Measurements from ENCODE around the gene TTC29.
A peak's percentile ranks its signal among the peaks of the same experiment; 100 is the strongest.

The TTC29 gene

GRCh38 chr4:146927695-146928094, 18.0 kb downstream of the TTC29 start:
- Histone ChIP-seq H3K14ac (ENCODE audit: low read length in 2 of 2) (no peak overlapping the region), H2BK5ac (ENCODE audit: low read depth, low read length, poor library complexity, severe bottlenecking) (no peak overlapping the region), H4K8ac (ENCODE audit: low read length) (no peak overlapping the region), H2AFZ (ENCODE audit: low read depth, low read length) (no peak overlapping the region), H3K4me1 (ENCODE audit: control insufficient read depth, insufficient read depth, low read depth, low read length) (no peaks in the 10 kb centered on the region), H3K9ac (ENCODE audit: low read length) (no peak overlapping the region), H2BK15ac (ENCODE audit: low read depth, poor library complexity, severe bottlenecking) (no peak overlapping the region), H2BK12ac (ENCODE audit: low read length in 2 of 2) (no peak overlapping the region), H3K23ac (ENCODE audit: low read length in 2 of 2) (no peak overlapping the region), H3K27ac (ENCODE audit: low read length, poor library complexity, severe bottlenecking) (no peak overlapping the region), H3K18ac (ENCODE audit: low read depth in 1 of 2, low read length in 2 of 2) (no peak overlapping the region), H4K91ac (ENCODE audit: low read length) (no peak overlapping the region), H3K4me2 (ENCODE audit: low read length, poor library complexity, severe bottlenecking) (no peak overlapping the region), H3K4ac (ENCODE audit: low read depth in 1 of 2, low read length in 2 of 2) (no peak overlapping the region), H3K36me3 (ENCODE audit: control insufficient read depth in 1 of 2, insufficient read depth in 2 of 2, low read depth in 1 of 2, low read length in 2 of 2) (no peaks in the 10 kb centered on the region), H2BK120ac (ENCODE audit: low read depth, low read length) (no peak overlapping the region), H3K9me3 (ENCODE audit: control insufficient read depth, low read length) (no peaks in the 10 kb centered on the region), H3K27me3 (ENCODE audit: control insufficient read depth in 1 of 2, insufficient read depth in 1 of 2, low read length in 2 of 2) (no peaks in the 10 kb centered on the region), H3K79me1 (replicated peaks; ENCODE audit: low read length, poor library complexity, severe bottlenecking) (no peaks in the 10 kb centered on the region), H2AK5ac (ENCODE audit: low read length, severe bottlenecking) (no peak overlapping the region), H3K4me3 (ENCODE audit: insufficient read depth in 1 of 2, low read depth in 1 of 2, low read length in 2 of 2) (no peak overlapping the region)
- 53% methylated on average over 2 of the region's 2 CpGs for WGBS
- peak; percentile 63 for DNase-seq

- Histone ChIP-seq H3K4me2 (ENCODE audit: low read length, poor library complexity, severe bottlenecking) (no peak overlapping the region), H2BK12ac (ENCODE audit: low read length in 2 of 2) (no peak overlapping the region), H2BK120ac (ENCODE audit: low read depth, low read length) (no peak overlapping the region), H4K8ac (ENCODE audit: low read length) (no peak overlapping the region), H3K79me1 (replicated peaks; ENCODE audit: low read length, poor library complexity, severe bottlenecking) (no peaks in the 10 kb centered on the region), H2BK15ac (ENCODE audit: low read depth, poor library complexity, severe bottlenecking) (no peak overlapping the region), H3K27me3 (ENCODE audit: control insufficient read depth in 1 of 2, insufficient read depth in 1 of 2, low read length in 2 of 2) (no peaks in the 10 kb centered on the region), H2AFZ (ENCODE audit: low read depth, low read length) (no peak overlapping the region), H2AK5ac (ENCODE audit: low read length, severe bottlenecking) (no peak overlapping the region), H3K9me3 (ENCODE audit: control insufficient read depth, low read length) (no peaks in the 10 kb centered on the region), H3K4ac (ENCODE audit: low read depth in 1 of 2, low read length in 2 of 2) (no peak overlapping the region), H3K4me3 (ENCODE audit: insufficient read depth in 1 of 2, low read depth in 1 of 2, low read length in 2 of 2) (no peak overlapping the region), H3K9ac (ENCODE audit: low read length) (no peak overlapping the region), H3K14ac (ENCODE audit: low read length in 2 of 2) (no peak overlapping the region), H3K36me3 (ENCODE audit: control insufficient read depth in 1 of 2, insufficient read depth in 2 of 2, low read depth in 1 of 2, low read length in 2 of 2) (no peaks in the 10 kb centered on the region), H2BK5ac (ENCODE audit: low read depth, low read length, poor library complexity, severe bottlenecking) (no peak overlapping the region), H3K18ac (ENCODE audit: low read depth in 1 of 2, low read length in 2 of 2) (no peak overlapping the region), H3K27ac (ENCODE audit: low read length, poor library complexity, severe bottlenecking) (no peak overlapping the region), H4K91ac (ENCODE audit: low read length) (no peak overlapping the region), H3K23ac (ENCODE audit: low read length in 2 of 2) (no peak overlapping the region), H3K4me1 (ENCODE audit: control insufficient read depth, insufficient read depth, low read depth, low read length) (no peaks in the 10 kb centered on the region)
- DNase-seq = peak; percentile 55
Observed at GRCh38 chr4:146916479-146917076, 29.1 kb downstream of the TTC29 start.

GRCh38 chr4:146915132-146915531, 30.5 kb downstream of the TTC29 start:
- H4K91ac ChIP-seq (ENCODE audit: low read length) = no peak overlapping the region
- no peak overlapping the region for H2AFZ ChIP-seq (ENCODE audit: low read depth, low read length)
- H3K79me1 ChIP-seq (replicated peaks; ENCODE audit: low read length, poor library complexity, severe bottlenecking) = no peaks in the 10 kb centered on the region
- H3K36me3 ChIP-seq (ENCODE audit: control insufficient read depth in 1 of 2, insufficient read depth in 2 of 2, low read depth in 1 of 2, low read length in 2 of 2) = no peaks in the 10 kb centered on the region
- H3K9me3 ChIP-seq (ENCODE audit: control insufficient read depth, low read length) = no peaks in the 10 kb centered on the region
- no peak overlapping the region for H3K4ac ChIP-seq (ENCODE audit: low read depth in 1 of 2, low read length in 2 of 2)
- H3K14ac ChIP-seq (ENCODE audit: low read length in 2 of 2) = no peak overlapping the region
- no peak overlapping the region for H2BK120ac ChIP-seq (ENCODE audit: low read depth, low read length)
- H3K4me1 ChIP-seq (ENCODE audit: control insufficient read depth, insufficient read depth, low read depth, low read length) = no peaks in the 10 kb centered on the region
- H2AK5ac ChIP-seq (ENCODE audit: low read length, severe bottlenecking) = no peak overlapping the region
- H4K8ac ChIP-seq (ENCODE audit: low read length) = no peak overlapping the region
- no peak overlapping the region for H3K4me2 ChIP-seq (ENCODE audit: low read length, poor library complexity, severe bottlenecking)
- H2BK5ac ChIP-seq (ENCODE audit: low read depth, low read length, poor library complexity, severe bottlenecking) = no peak overlapping the region
- no peak overlapping the region for H3K27ac ChIP-seq (ENCODE audit: low read length, poor library complexity, severe bottlenecking)
- H3K18ac ChIP-seq (ENCODE audit: low read depth in 1 of 2, low read length in 2 of 2) = no peak overlapping the region
- no peak overlapping the region for H2BK15ac ChIP-seq (ENCODE audit: low read depth, poor library complexity, severe bottlenecking)
- H3K27me3 ChIP-seq (ENCODE audit: control insufficient read depth in 1 of 2, insufficient read depth in 1 of 2, low read length in 2 of 2) = no peaks in the 10 kb centered on the region
- no CpG with 5 or more reads among the region's 1 CpG for WGBS
- no peak overlapping the region for H2BK12ac ChIP-seq (ENCODE audit: low read length in 2 of 2)
- DNase-seq = no peak
- H3K23ac ChIP-seq (ENCODE audit: low read length in 2 of 2) = no peak overlapping the region
- H3K4me3 ChIP-seq (ENCODE audit: insufficient read depth in 1 of 2, low read depth in 1 of 2, low read length in 2 of 2) = no peak overlapping the region
- no peak overlapping the region for H3K9ac ChIP-seq (ENCODE audit: low read length)

- H2AK5ac ChIP-seq (ENCODE audit: low read length, severe bottlenecking) = no peak overlapping the region
- no peak overlapping the region for H2BK12ac ChIP-seq (ENCODE audit: low read length in 2 of 2)
- no peak for DNase-seq
- no peaks in the 10 kb centered on the region for H3K9me3 ChIP-seq (ENCODE audit: control insufficient read depth, low read length)
- H3K9ac ChIP-seq (ENCODE audit: low read length) = no peak overlapping the region
- H3K4ac ChIP-seq (ENCODE audit: low read depth in 1 of 2, low read length in 2 of 2) = no peak overlapping the region
- H3K14ac ChIP-seq (ENCODE audit: low read length in 2 of 2) = no peak overlapping the region
- no peak overlapping the region for H2BK15ac ChIP-seq (ENCODE audit: low read depth, poor library complexity, severe bottlenecking)
- WGBS = 89% methylated on average over 1 of the region's 5 CpGs
- H3K27ac ChIP-seq (ENCODE audit: low read length, poor library complexity, severe bottlenecking) = no peak overlapping the region
- no peak overlapping the region for H4K91ac ChIP-seq (ENCODE audit: low read length)
- H3K79me1 ChIP-seq (replicated peaks; ENCODE audit: low read length, poor library complexity, severe bottlenecking) = no peaks in the 10 kb centered on the region
- no peak overlapping the region for H2AFZ ChIP-seq (ENCODE audit: low read depth, low read length)
- H3K4me1 ChIP-seq (ENCODE audit: control insufficient read depth, insufficient read depth, low read depth, low read length) = no peaks in the 10 kb centered on the region
- H3K4me3 ChIP-seq (ENCODE audit: insufficient read depth in 1 of 2, low read depth in 1 of 2, low read length in 2 of 2) = no peak overlapping the region
- no peak overlapping the region for H2BK5ac ChIP-seq (ENCODE audit: low read depth, low read length, poor library complexity, severe bottlenecking)
- no peak overlapping the region for H2BK120ac ChIP-seq (ENCODE audit: low read depth, low read length)
- no peaks in the 10 kb centered on the region for H3K36me3 ChIP-seq (ENCODE audit: control insufficient read depth in 1 of 2, insufficient read depth in 2 of 2, low read depth in 1 of 2, low read length in 2 of 2)
- H3K4me2 ChIP-seq (ENCODE audit: low read length, poor library complexity, severe bottlenecking) = peak overlapping the region; percentile 7
- H3K18ac ChIP-seq (ENCODE audit: low read depth in 1 of 2, low read length in 2 of 2) = no peak overlapping the region
- no peak overlapping the region for H3K23ac ChIP-seq (ENCODE audit: low read length in 2 of 2)
- H4K8ac ChIP-seq (ENCODE audit: low read length) = no peak overlapping the region
- H3K27me3 ChIP-seq (ENCODE audit: control insufficient read depth in 1 of 2, insufficient read depth in 1 of 2, low read length in 2 of 2) = no peaks in the 10 kb centered on the region
Observed at GRCh38 chr4:146900295-146900694, 45.4 kb downstream of the TTC29 start.

All from mesenchymal stem cell (in vitro differentiated cells and primary cell).